ENCODE measurements around the gene CHRND.

- TF ChIP-seq POLR2A (IDR thresholded peaks at IDR 0.05; ENCODE audit: extremely low read depth, insufficient read length) = no peak
- no peak for TF ChIP-seq MAX (IDR thresholded peaks at IDR 0.05; ENCODE audit: low read depth, low read length)
Observed at GRCh38 chr2:232584238-232584637, 58.3 kb downstream of the CHRND start.

All from NB4 (cell line).